K562 (cell line): ENCODE measurements around the gene GPHA2. TPM values are rescaled to one million over a fixed set of nuclear protein-coding genes. Genes with fewer than 3 reads are reported as not detected.

Experiments used
- BACH1 ChIP-seq: fragments of 200-800 bp; sonication (Bioruptor generic); IDR thresholded peaks from 2 replicates; pipeline ENCODE4 v1.6.1; 2016; ENCODE audit warnings: missing genetic modification characterization, missing compliant biosample characterization
- BDP1 ChIP-seq: IDR thresholded peaks from 3 replicates; pipeline ENCODE4 v1.6.1; 2011; ENCODE audit not compliant: insufficient read length, insufficient read depth
- CBX3 ChIP-seq, 2 experiments: IDR thresholded peaks; 1 replicate in 1 of 2; 2 replicates in 1 of 2; pipeline ENCODE4 v1.6.1; 2012; ENCODE audit warnings: inconsistent platforms in 2 of 2, low read length in 2 of 2, borderline replicate concordance in 1 of 2, control low read depth in 1 of 2
- CREM ChIP-seq: IDR thresholded peaks from 2 replicates; pipeline ENCODE4 v1.6.1; 2014; ENCODE audit warnings: antibody characterized with exemption, low read depth
- DPF2 ChIP-seq: fragments of 450-650 bp; IDR thresholded peaks from 2 replicates; pipeline ENCODE4 v1.6.1; 2016
- E2F6 ChIP-seq, 2 experiments: IDR thresholded peaks; 2 replicates each; pipeline ENCODE4 v1.6.1; 2011; ENCODE audit warnings: borderline replicate concordance in 1 of 2, control low read depth in 1 of 2, low read depth in 1 of 2, low read length in 1 of 2, mild to moderate bottlenecking in 1 of 2, mixed read lengths in 1 of 2, moderate library complexity in 1 of 2; ENCODE audit not compliant: insufficient read depth in 1 of 2, insufficient read length in 1 of 2, poor library complexity in 1 of 2, severe bottlenecking in 1 of 2; ENCODE audit errors: extremely low read depth in 1 of 2
- ELK1 ChIP-seq: sonication (generic); formaldehyde crosslinking; IDR thresholded peaks from 2 replicates; pipeline ENCODE4 v1.8.1; 2022; ENCODE audit warnings: missing genetic modification reagents
- FOS ChIP-seq: IDR thresholded peaks from 3 replicates; pipeline ENCODE4 v1.6.1; 2011; ENCODE audit not compliant: insufficient read length; ENCODE audit errors: extremely low read depth
- MCM5 ChIP-seq: fragments of 450-650 bp; IDR thresholded peaks from 2 replicates; pipeline ENCODE4 v1.6.1; 2016; ENCODE audit warnings: low read depth
- NCOA4 ChIP-seq: fragments of 450-650 bp; IDR thresholded peaks from 2 replicates; pipeline ENCODE4 v1.6.1; 2018; ENCODE audit warnings: mild to moderate bottlenecking; ENCODE audit not compliant: partially characterized antibody
- PBX2 ChIP-seq, 2 experiments: IDR thresholded peaks in 1 of 2; conservative IDR thresholded peaks in 1 of 2; 2 replicates each; pipeline ENCODE4 v1.6.1; 2016; ENCODE audit warnings: low read depth in 2 of 2, mild to moderate bottlenecking in 1 of 2, missing compliant biosample characterization in 1 of 2, missing genetic modification characterization in 1 of 2, moderate library complexity in 1 of 2
- STAT6 ChIP-seq: sonication (generic); formaldehyde crosslinking; IDR thresholded peaks from 2 replicates; pipeline ENCODE4 v1.8.1; 2023; ENCODE audit warnings: mild to moderate bottlenecking, missing genetic modification reagents
- TSHZ1 ChIP-seq: fragments of 250-450 bp; sonication (Bioruptor Pico); IDR thresholded peaks from 2 replicates; pipeline ENCODE4 v1.4.0; 2020; ENCODE audit warnings: mild to moderate bottlenecking, moderate library complexity
- ZNF76 ChIP-seq: fragments of 250-450 bp; sonication (Bioruptor Pico); IDR thresholded peaks from 2 replicates; pipeline ENCODE4 v1.4.0; 2020; ENCODE audit warnings: mild to moderate bottlenecking, moderate library complexity, borderline replicate concordance
- polyA plus RNA-seq, 8 experiments: library from polyadenylated mRNA; depleted of rRNA in 4 of 8; stranded (reverse) in 5 of 8; unstranded in 3 of 8; fragments of >200 nt; fragmentation: Nextera tagmentation in 2 of 8; fragmentation: Illumina TruSeq in 1 of 8; extraction: Ambion mirVana in 2 of 8; extraction: Trizol in 1 of 8; gene quantifications; 2 replicates each; pipeline versions ENCODE4 v1.2.1 to v1.2.3, GENCODE V29; 2011 to 2014; ENCODE audit warnings: inconsistent platforms in 1 of 8, missing spikeins in 1 of 8
- total RNA-seq, 7 experiments: library from RNA; depleted of rRNA in 6 of 7; stranded (reverse); fragments of >200 nt in 6 of 7; fragmentation: Illumina TruSeq in 2 of 7; extraction: Trizol in 2 of 7; gene quantifications; 2 replicates each; pipeline versions ENCODE4 v1.2.1 to v1.2.3, GENCODE V29; 2011 to 2021; ENCODE audit warnings: low replicate concordance in 1 of 7

GPHA2 gene
- total and polyA plus RNA-seq, 9 of the 15 experiments (the other 6 are each of a cell fraction or from before 2014, with no cell fraction given) = 0.17 to 0.22 TPM; not detected in 7

GRCh38 chr11:64885367-64886286, 50.1 kb downstream of the GPHA2 start (continued):
- TF ChIP-seq MCM5 = no peak
- TF ChIP-seq ZNF76 (CRISPR knock-in tag) = no peak
- peak; percentile 68 to 81 for TF ChIP-seq E2F6 (IDR thresholded peaks at IDR 0.05; ENCODE audit: borderline replicate concordance in 1 of 2, extremely low read depth in 1 of 2, insufficient read depth in 1 of 2, insufficient read length in 1 of 2, low read depth in 1 of 2, low read length in 1 of 2, poor library complexity in 1 of 2, severe bottlenecking in 1 of 2)
- TF ChIP-seq STAT6 = 0 out of 2 replicates have a peak, but pooled peaks have one; percentile 52
- TF ChIP-seq NCOA4 = no peak
- TF ChIP-seq TSHZ1 (CRISPR knock-in tag) = no peak
- peak; percentile 20 for TF ChIP-seq FOS
- TF ChIP-seq ELK1 (CRISPR knock-in tag) = no peak
- no peak for TF ChIP-seq PBX2 (CRISPR knock-in tag; IDR thresholded peaks at IDR 0.05; ENCODE audit: low read depth)
- TF ChIP-seq PBX2 (tag; conservative IDR thresholded peaks at IDR 0.05; ENCODE audit: low read depth) = peak; percentile 84
- no peak for TF ChIP-seq BDP1
- TF ChIP-seq CREM = peak; percentile 88
- TF ChIP-seq DPF2 = peak; percentile 89
- TF ChIP-seq CBX3 (IDR thresholded peaks at IDR 0.05; ENCODE audit: borderline replicate concordance in 1 of 2, low read length in 2 of 2) = no peak; a peak in 1 of 3 replicates
- peak; percentile 85 for TF ChIP-seq BACH1 (tag)
